ENCODE data around the gene F10.

- TF ChIP-seq RAD21 (IDR thresholded peaks at IDR 0.05; ENCODE audit: low read length): no peak
- TF ChIP-seq GABPA (IDR thresholded peaks at IDR 0.05; ENCODE audit: low read depth): no peak
- TF ChIP-seq FOSL2 (IDR thresholded peaks at IDR 0.05; ENCODE audit: borderline replicate concordance, low read depth): no peak
- no peak for TF ChIP-seq CTCF (IDR thresholded peaks at IDR 0.05)
- TF ChIP-seq REST (IDR thresholded peaks at IDR 0.05; ENCODE audit: low read depth, low read length): no peak
- TF ChIP-seq MAX (IDR thresholded peaks at IDR 0.05; ENCODE audit: low read depth): no peak
- no peak for TF ChIP-seq EP300 (IDR thresholded peaks at IDR 0.05; ENCODE audit: borderline replicate concordance in 1 of 2, low read depth in 1 of 2, low read length in 1 of 2)
Observed at GRCh38 chr13:113083022-113083373, 39.6 kb upstream of the F10 start.
